GM12801 (cell line): ENCODE measurements around the gene CBLB.

ENCODE experiments used
- CTCF ChIP-seq: IDR thresholded peaks from one replicate; pipeline ENCODE4 v1.5.1; 2011; ENCODE audit warnings: control low read depth; ENCODE audit not compliant: insufficient read length; ENCODE audit errors: extremely low read depth

Gene CBLB

DNA sequence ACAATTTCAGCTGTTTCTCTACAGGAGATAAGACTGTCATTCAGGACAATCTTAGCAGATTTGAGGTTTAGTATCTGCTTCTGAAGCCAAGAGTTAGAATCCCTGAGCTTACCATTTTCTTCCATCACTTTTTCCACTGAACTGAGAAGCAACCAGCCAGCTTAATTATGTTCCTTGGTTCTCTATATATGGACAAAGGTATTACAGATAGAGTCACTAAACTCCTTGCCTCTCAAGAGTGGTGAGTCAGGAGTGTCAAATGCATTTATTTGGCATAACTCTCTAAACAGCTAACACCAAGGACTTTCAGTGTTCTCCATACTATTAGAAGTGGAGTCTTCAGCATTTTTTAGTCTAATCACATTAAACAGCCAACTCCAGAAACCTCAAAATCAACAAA, 262.8 kb downstream of the CBLB start:
- TF ChIP-seq CTCF, result no peak
